A673 (cell line): ENCODE measurements around the gene PRKCB. TPM values are rescaled to one million over a fixed set of nuclear protein-coding genes. Genes with fewer than 3 reads are reported as not detected.

ENCODE experiments used
- BruUV-seq: library from RNA; stranded (reverse); fragments of 400-500 nt; replicated peaks from 2 replicates; lab custom pipeline; 2021; lab: Mats Ljungman, UMichigan
- CTCF ChIA-PET: fragments of 300-600 bp; sonication (Branson Sonifier 250); formaldehyde crosslinking; loops from one replicate; lab custom pipeline; 2022; ENCODE audit warnings: antibody characterized with exemption; lab: Charles Lee
- POLR2A ChIA-PET: fragments of 300-600 bp; sonication (Branson Sonifier 250); formaldehyde crosslinking; loops from one replicate; lab custom pipeline; 2022; ENCODE audit warnings: antibody characterized with exemption; ENCODE audit not compliant: low non-redundant PET; lab: Charles Lee
- DNase-seq: peaks from one replicate; pipeline ENCODE4 v3.0.0-alpha.2; 2015; ENCODE audit warnings: low spot score
- H3K27ac ChIP-seq: fragments of 200-600 bp; sonication (generic); 2 replicates; pipeline ENCODE4 v1.5.1; 2016; ENCODE audit warnings: mixed run types, low read depth, mild to moderate bottlenecking, mixed read lengths, antibody characterized with exemption, low read length; ENCODE audit not compliant: poor library complexity, severe bottlenecking
- H3K27me3 ChIP-seq: fragments of 200-600 bp; sonication (generic); replicated peaks from 2 replicates; pipeline ENCODE4 v1.6.1; 2017; ENCODE audit warnings: mixed run types, low read depth, mild to moderate bottlenecking, mixed read lengths, antibody characterized with exemption, low read length; ENCODE audit not compliant: insufficient read depth, poor library complexity
- H3K36me3 ChIP-seq: fragments of 200-600 bp; sonication (generic); 2 replicates; pipeline ENCODE4 v1.6.1; 2016; ENCODE audit warnings: mixed run types, mild to moderate bottlenecking, mixed read lengths, antibody characterized with exemption, low read length; ENCODE audit not compliant: insufficient read depth, poor library complexity, severe bottlenecking
- H3K4me1 ChIP-seq: fragments of 200-600 bp; sonication (generic); 2 replicates; pipeline ENCODE4 v1.6.1; 2017; ENCODE audit warnings: mixed run types, mild to moderate bottlenecking, mixed read lengths, antibody characterized with exemption, low read length; ENCODE audit not compliant: insufficient read depth, poor library complexity, severe bottlenecking
- H3K4me3 ChIP-seq: fragments of 200-600 bp; sonication (generic); 2 replicates; pipeline ENCODE4 v1.5.1; 2016; ENCODE audit warnings: low read depth, mixed run types, mild to moderate bottlenecking, mixed read lengths, low read length; ENCODE audit not compliant: poor library complexity, severe bottlenecking
- H3K9me3 ChIP-seq: fragments of 200-600 bp; sonication (generic); 2 replicates; pipeline ENCODE4 v1.6.1; 2016; ENCODE audit warnings: mixed run types, low read depth, mild to moderate bottlenecking, mixed read lengths, antibody characterized with exemption, low read length; ENCODE audit not compliant: poor library complexity, severe bottlenecking
- CTCF ChIP-seq: fragments of 300-800, 200-600 bp; sonication (generic); conservative IDR thresholded peaks from 2 replicates; pipeline ENCODE4 v1.5.1; 2017; ENCODE audit warnings: low read depth, mild to moderate bottlenecking, antibody characterized with exemption, low read length, moderate library complexity, mixed read lengths
- EZH2 ChIP-seq: fragments of 200-600 bp; sonication (generic); IDR thresholded peaks from 2 replicates; pipeline ENCODE4 v1.6.1; 2017; ENCODE audit warnings: borderline replicate concordance, low read depth, mild to moderate bottlenecking, mixed read lengths, antibody characterized with exemption, low read length; ENCODE audit not compliant: poor library complexity, severe bottlenecking
- intact Hi-C: fragments of 100-400 bp; cut with micrococcal nuclease; formaldehyde crosslinking; loops from one replicate; pipeline ENCODE4 v1.10.0; 2022; ENCODE audit not compliant: unreplicated experiment
- total RNA-seq: library from RNA; stranded (reverse); gene quantifications from 2 replicates; pipeline ENCODE4 v1.2.3, GENCODE V29; 2021

The PRKCB gene
- total RNA-seq, 1 experiment from 2014 or later = 171 TPM

- Histone ChIP-seq H3K4me1 (peaks cover 24% of the 10 kb centered on the region), H3K4me3 (no peak overlapping the region), H3K27me3 (no peaks in the 10 kb centered on the region), H3K36me3 (peaks cover 9% of the 10 kb centered on the region), H3K27ac (no peak overlapping the region), H3K9me3 (no peaks in the 10 kb centered on the region)
- CTCF ChIA-PET = no interaction called here
- BruUV-seq = no TSS peak
- TF ChIP-seq EZH2 (no peak), CTCF (no peak)
- POLR2A ChIA-PET = no interaction called here
- no peak for DNase-seq
- intact Hi-C loops = no loop called here
Observed at GRCh38 chr16:23840310-23840709, 4.5 kb downstream of the PRKCB start.

- Histone ChIP-seq H3K36me3 (peaks cover 15% of the 10 kb centered on the region), H3K4me3 (no peak overlapping the region), H3K27me3 (no peaks in the 10 kb centered on the region), H3K9me3 (no peaks in the 10 kb centered on the region), H3K27ac (no peak overlapping the region), H3K4me1 (peaks cover 23% of the 10 kb centered on the region)
- TF ChIP-seq EZH2 (no peak), CTCF (no peak)
- CTCF ChIA-PET = interaction anchor here (0.6 kb wide), 1 partner anchor 42 kb away, joined by 4 read pairs; no protein-coding TSS in a partner anchor
- POLR2A ChIA-PET = no interaction called here
- intact Hi-C loops = no loop called here
- BruUV-seq = no TSS peak
- DNase-seq = no peak
Observed at GRCh38 chr16:23842137-23842600, 6.4 kb downstream of the PRKCB start.

- H3K4me3 ChIP-seq = no peak overlapping the region
- no peak overlapping the region for H3K27ac ChIP-seq
- H3K4me1 ChIP-seq = peaks cover 23% of the 10 kb centered on the region
- ChIA-PET POLR2A (no interaction called here), CTCF (no interaction called here)
- peaks cover 15% of the 10 kb centered on the region for H3K36me3 ChIP-seq
- DNase-seq = no peak
- H3K27me3 ChIP-seq = no peaks in the 10 kb centered on the region
- no TSS peak for BruUV-seq
- intact Hi-C loops = no loop called here
- H3K9me3 ChIP-seq = no peaks in the 10 kb centered on the region
- no peak for TF ChIP-seq EZH2
- no peak for TF ChIP-seq CTCF
Observed at GRCh38 chr16:23843143-23843542, 7.4 kb downstream of the PRKCB start.
